B cell (primary cell): ENCODE results near the gene GSTA4. TPM values are rescaled to one million over a fixed set of nuclear protein-coding genes. Genes with fewer than 3 reads are reported as not detected.
"Not testable (repeated sequence)": the region's sequence is repeated elsewhere in the genome, so short reads cannot be mapped to it uniquely, and the experiment has no call there.

Experiments used
- ATAC-seq: fragments of 200-7000 bp; cut with Tn5 transposase; one replicate; pipeline ENCODE4 v1.10.0; 2021; ENCODE audit warnings: low read depth, mild to moderate bottlenecking, moderate number of reproducible peaks, moderate library complexity
- CTCF ChIA-PET: fragments of 350-600 bp; sonication (Branson Sonifier 250); formaldehyde crosslinking; loops from one replicate; lab custom pipeline; 2021; ENCODE audit warnings: antibody characterized with exemption, inconsistent platforms; lab: Charles Lee
- POLR2A ChIA-PET: fragments of 350-600 bp; sonication (Branson Sonifier 250); formaldehyde crosslinking; loops from one replicate; lab custom pipeline; 2021; ENCODE audit warnings: antibody characterized with exemption; lab: Charles Lee
- DNase-seq: peaks from one replicate; pipeline ENCODE4 v3.0.0; 2013
- H2AFZ ChIP-seq: 2 replicates; pipeline ENCODE4 v1.6.1; 2012; ENCODE audit warnings: mild to moderate bottlenecking, low read depth, low read length; ENCODE audit not compliant: insufficient read depth, poor library complexity, severe bottlenecking
- H3K27ac ChIP-seq, 2 donors: 1 replicate in 1 of 2; 2 replicates in 1 of 2; pipeline ENCODE4 v1.5.1; 2012 to 2013; ENCODE audit warnings: low read length in 2 of 2, mild to moderate bottlenecking in 2 of 2, moderate library complexity in 1 of 2
- H3K27me3 ChIP-seq, 4 experiments: fragments of 200-600 bp in 1 of 4; sonication (generic) in 1 of 4; replicated peaks in 1 of 4; 1 replicate in 2 of 4; 2 replicates in 2 of 4; pipeline versions ENCODE4 v1.6.1 to v1.7.0; 2013 to 2016; ENCODE audit warnings: low read length in 3 of 4, mild to moderate bottlenecking in 2 of 4, mixed read lengths in 1 of 4, moderate library complexity in 1 of 4; ENCODE audit not compliant: insufficient read depth in 4 of 4, control insufficient read depth in 3 of 4; ENCODE audit errors: control extremely low read depth in 1 of 4
- H3K36me3 ChIP-seq, 2 experiments: replicated peaks in 1 of 2; 1 replicate in 1 of 2; 2 replicates in 1 of 2; pipeline versions ENCODE4 v1.6.1 to v1.7.1; 2013; ENCODE audit warnings: low read length in 1 of 2; ENCODE audit not compliant: insufficient read depth in 2 of 2, control insufficient read depth in 1 of 2; ENCODE audit errors: control extremely low read depth in 1 of 2, extremely low read depth in 1 of 2
- H3K4me1 ChIP-seq, 2 donors: fragments of 200-600 bp in 1 of 2; sonication (generic) in 1 of 2; 1 replicate in 1 of 2; 2 replicates in 1 of 2; pipeline versions ENCODE4 v1.5.1 to v1.6.1; 2013 to 2017; ENCODE audit warnings: low read length in 2 of 2; ENCODE audit not compliant: control insufficient read depth in 2 of 2, insufficient read depth in 2 of 2
- H3K4me2 ChIP-seq: replicated peaks from 2 replicates; pipeline ENCODE3; 2012; ENCODE audit warnings: mild to moderate bottlenecking, low read depth, low read length; ENCODE audit not compliant: poor library complexity, severe bottlenecking
- H3K4me3 ChIP-seq, 5 experiments: fragments of 200-600 bp in 1 of 5; sonication (generic) in 1 of 5; 1 replicate in 3 of 5; 2 replicates in 2 of 5; pipeline versions ENCODE4 v1.5.1 to v1.7.0; 2011 to 2016; ENCODE audit warnings: low read length in 4 of 5, mild to moderate bottlenecking in 4 of 5, low read depth in 2 of 5, control low read depth in 1 of 5, moderate library complexity in 1 of 5; ENCODE audit not compliant: insufficient read depth in 1 of 5; ENCODE audit errors: control extremely low read depth in 1 of 5, extremely low read depth in 1 of 5
- H3K79me2 ChIP-seq: fragments of 200-600 bp; sonication (generic); one replicate; pipeline ENCODE4 v1.6.0; 2016; ENCODE audit warnings: low read length; ENCODE audit not compliant: control insufficient read depth, insufficient read depth
- H3K9ac ChIP-seq: fragments of 200-600 bp; sonication (generic); 2 replicates; pipeline ENCODE4 v1.6.1; 2017; ENCODE audit warnings: mild to moderate bottlenecking, low read length, moderate library complexity
- H3K9me3 ChIP-seq, 3 donors: one replicate each; pipeline versions ENCODE4 v1.6.1 to v1.7.1; 2013; ENCODE audit warnings: low read length in 2 of 3; ENCODE audit not compliant: control insufficient read depth in 2 of 3, insufficient read depth in 1 of 3; ENCODE audit errors: control extremely low read depth in 1 of 3
- H4K20me1 ChIP-seq: 2 replicates; pipeline ENCODE4 v1.6.0; 2012; ENCODE audit warnings: mild to moderate bottlenecking, low read length; ENCODE audit not compliant: insufficient read depth, control insufficient read depth, poor library complexity, severe bottlenecking
- H3K27ac Mint-ChIP-seq: one replicate; pipeline ENCODE4 v1.8.0; 2021; ENCODE audit warnings: mixed read lengths
- H3K27me3 Mint-ChIP-seq: one replicate; pipeline ENCODE4 v1.8.0; 2021; ENCODE audit warnings: mixed read lengths
- H3K4me1 Mint-ChIP-seq: one replicate; pipeline ENCODE4 v1.8.0; 2021; ENCODE audit warnings: mixed read lengths
- H3K4me3 Mint-ChIP-seq: one replicate; pipeline ENCODE4 v1.8.0; 2021; ENCODE audit warnings: mixed read lengths
- H3K9me3 Mint-ChIP-seq: one replicate; pipeline ENCODE4 v1.8.0; 2022; ENCODE audit warnings: mixed read lengths; ENCODE audit not compliant: insufficient read depth
- CTCF ChIP-seq: fragments of 200-600 bp; IDR thresholded peaks from one replicate; pipeline ENCODE4 v1.8.0; 2022; ENCODE audit warnings: antibody characterized with exemption, mild to moderate bottlenecking
- EZH2 ChIP-seq: IDR thresholded peaks from 2 replicates; pipeline ENCODE4 v1.6.1; 2012; ENCODE audit warnings: borderline replicate concordance, low read depth, mild to moderate bottlenecking, moderate library complexity, low read length; ENCODE audit not compliant: insufficient read depth, poor library complexity, severe bottlenecking
- WGBS: methylation state at CpG from one replicate; pipeline ENCODE4 v1.1.5; 2013; ENCODE audit warnings: missing lambda C conversion rate; ENCODE audit not compliant: insufficient coverage; 5-methylcytosine and 5-hydroxymethylcytosine counted together
- intact Hi-C: fragments of 100-400 bp; cut with micrococcal nuclease; formaldehyde crosslinking; loops from one replicate; pipeline ENCODE4 v1.10.0; 2022
- polyA plus RNA-seq: library from polyadenylated mRNA; depleted of rRNA; stranded (reverse); fragments of >200 nt; gene quantifications from 2 replicates; pipeline ENCODE4 v1.2.3, GENCODE V29; 2012
- total RNA-seq, 2 donors: library from RNA; stranded (reverse); fragments of 120-200 nt in 1 of 2; gene quantifications; 1 replicate in 1 of 2; 2 replicates in 1 of 2; pipeline versions ENCODE4 v1.2.3 to v1.2.4, GENCODE V29; 2013 to 2022

The GSTA4 gene
- total and polyA plus RNA-seq, 2 donors (not counting 1 experiment from before 2014, with no cell fraction given), result 1.7 to 4.9 TPM

GRCh38 chr6:52946306-52946705 is 48.8 kb downstream of the GSTA4 start:
- no peaks in the 10 kb centered on the region for H3K9me3 Mint-ChIP-seq
- no peak for DNase-seq
- POLR2A ChIA-PET, result no interaction called here

GRCh38 chr6:52942821-52943220 is 52.3 kb downstream of the GSTA4 start:
- intact Hi-C loops, result not testable (repeated sequence)

More at GRCh38 chr6:52946306-52946705, 48.8 kb downstream of the GSTA4 start:
- Histone ChIP-seq H4K20me1 (no peaks in the 10 kb centered on the region), H3K9ac (no peak overlapping the region), H3K9me3 (no peaks in the 10 kb centered on the region), H3K27me3 (no peaks in the 10 kb centered on the region), H3K4me3 (no peak overlapping the region), H3K27ac (no peak overlapping the region), H3K36me3 (no peaks in the 10 kb centered on the region), H2AFZ (no peak overlapping the region), H3K4me2 (no peak overlapping the region), H3K4me1 (no peaks in the 10 kb centered on the region), H3K79me2 (no peaks in the 10 kb centered on the region)
- intact Hi-C loops, result no loop called here
- CTCF ChIA-PET, result no interaction called here
- Mint-ChIP-seq H3K4me3 (no peak overlapping the region), H3K4me1 (no peaks in the 10 kb centered on the region), H3K27me3 (peaks cover 27% of the 10 kb centered on the region), H3K27ac (no peak overlapping the region)
- no peak for ATAC-seq
- no peak for TF ChIP-seq EZH2
- no peak for TF ChIP-seq CTCF
- WGBS, result 22% methylated on average over 2 of the region's 5 CpGs

More at GRCh38 chr6:52942821-52943220, 52.3 kb downstream of the GSTA4 start:
- ATAC-seq, H3K4me1 Mint-ChIP-seq, H3K27ac Mint-ChIP-seq, H3K9me3 Mint-ChIP-seq, H3K27ac ChIP-seq, H3K4me3 Mint-ChIP-seq, DNase-seq, H3K9ac ChIP-seq, POLR2A ChIA-PET, H3K36me3 ChIP-seq, H3K27me3 ChIP-seq, H2AFZ ChIP-seq, H4K20me1 ChIP-seq, H3K9me3 ChIP-seq, H3K79me2 ChIP-seq, H3K4me3 ChIP-seq, H3K4me1 ChIP-seq, H3K4me2 ChIP-seq, CTCF ChIA-PET: not testable (repeated sequence)
- 98% methylated on average over 7 of the region's 10 CpGs for WGBS
- H3K27me3 Mint-ChIP-seq, result peaks cover 22% of the 10 kb centered on the region
